Lower leg skin (tissue), 4 donors: Measurements from ENCODE around the gene SIPA1. TPM values are rescaled to one million over a fixed set of nuclear protein-coding genes. Genes with fewer than 3 reads are reported as not detected.

Experiments used
- DNase-seq, 2 donors: peaks; one replicate each; pipeline ENCODE4 v3.0.0-alpha.2; 2019; ENCODE audit warnings: low spot score in 2 of 2
- H3K4me3 ChIP-seq: fragments of 200-600 bp; sonication (generic); 2 replicates; pipeline ENCODE4 v1.5.1; 2017; ENCODE audit warnings: mild to moderate bottlenecking, low read depth; ENCODE audit not compliant: poor library complexity, severe bottlenecking
- CTCF ChIP-seq, 3 donors: fragments of 450-650 bp; IDR thresholded peaks; one replicate each; pipeline ENCODE4 v1.5.1; 2016; ENCODE audit warnings: antibody characterized with exemption in 3 of 3, mild to moderate bottlenecking in 3 of 3, moderate library complexity in 2 of 3
- POLR2A ChIP-seq, 2 donors: fragments of 450-650 bp; IDR thresholded peaks; one replicate each; pipeline ENCODE4 v1.6.1; 2016 to 2017; ENCODE audit warnings: antibody characterized with exemption in 2 of 2, mild to moderate bottlenecking in 1 of 2, moderate library complexity in 1 of 2
- WGBS, 2 donors: methylation state at CpG; one replicate each; pipeline ENCODE4 v1.1.5; 2018; 5-methylcytosine and 5-hydroxymethylcytosine counted together
- intact Hi-C: fragments of 100-400 bp; cut with DNase I; formaldehyde crosslinking; loops from one replicate; pipeline ENCODE4 v1.15.0; 2023; ENCODE audit warnings: low total_unique reads
- total RNA-seq, 4 donors: library from RNA; depleted of rRNA; stranded (reverse); fragments of >200 nt; gene quantifications; one replicate each; pipeline ENCODE4 v1.1.0, GENCODE V29; 2016

Gene SIPA1
- total RNA-seq, 4 donors from 2014 or later = 25.3 to 34.4 (median 28.6) TPM

- WGBS, 2 donors = 93 to 95% methylated on average over 21 to 22 of the region's 29 CpGs
Measured at GRCh38 chr11:65619281-65619928, 18.5 kb upstream of the SIPA1 start.

GRCh38 chr11:65620666-65621065, 17.2 kb upstream of the SIPA1 start:
- TF ChIP-seq POLR2A (IDR thresholded peaks at IDR 0.05) = no peak
- no peak for TF ChIP-seq CTCF (IDR thresholded peaks at IDR 0.05)
- no peak overlapping the region for H3K4me3 ChIP-seq
- no peak for DNase-seq
- intact Hi-C loops = no loop called here
- 89 to 91% methylated on average over 16 of the region's 19 CpGs for whole genome bisulfite sequencing, 2 donors

More at GRCh38 chr11:65619281-65619928, 18.5 kb upstream of the SIPA1 start:
- intact Hi-C loops = no loop called here
- H3K4me3 ChIP-seq = no peak overlapping the region
- DNase-seq = no peak
- no peak for TF ChIP-seq POLR2A (IDR thresholded peaks at IDR 0.05)
- TF ChIP-seq CTCF (IDR thresholded peaks at IDR 0.05) = no peak

GRCh38 chr11:65621460-65621859, 16.4 kb upstream of the SIPA1 start:
- no peak overlapping the region for H3K4me3 ChIP-seq
- intact Hi-C loops = no loop called here
- no peak for DNase-seq
- no peak for TF ChIP-seq POLR2A (IDR thresholded peaks at IDR 0.05)
- TF ChIP-seq CTCF (IDR thresholded peaks at IDR 0.05) = no peak
- WGBS, 2 donors = 92 to 97% methylated on average over 14 of the region's 14 CpGs

- no peak overlapping the region for H3K4me3 ChIP-seq
- TF ChIP-seq POLR2A (IDR thresholded peaks at IDR 0.05) (no peak), CTCF (IDR thresholded peaks at IDR 0.05) (no peak)
- intact Hi-C loops = no loop called here
- 92 to 93% methylated on average over 14 to 16 of the region's 16 CpGs for WGBS, 2 donors
- DNase-seq = no peak
Measured at GRCh38 chr11:65622011-65622410, 15.9 kb upstream of the SIPA1 start.

- DNase-seq = no peak
- TF ChIP-seq POLR2A (IDR thresholded peaks at IDR 0.05) (no peak), CTCF (IDR thresholded peaks at IDR 0.05) (no peak)
- 91 to 93% methylated on average over 14 of the region's 14 CpGs for WGBS, 2 donors
- intact Hi-C loops = no loop called here
- no peak overlapping the region for H3K4me3 ChIP-seq
Measured at GRCh38 chr11:65623177-65623576, 14.7 kb upstream of the SIPA1 start.
